GM18520 (cell line): ENCODE measurements around the gene GNB1L.
A peak's percentile ranks its signal among the peaks of the same experiment; 100 is the strongest.
"Not testable (repeated sequence)": the region's sequence is repeated elsewhere in the genome, so short reads cannot be mapped to it uniquely, and the experiment has no call there.

ENCODE experiments used
- ATAC-seq: cut with Tn5 transposase; IDR thresholded peaks from one replicate; pipeline ENCODE4 v1.9.1; 2021; ENCODE audit not compliant: unreplicated experiment

GNB1L gene

GRCh38 chr22:19784384-19785175 is 70.1 kb downstream of the GNB1L start:
- no peak for ATAC-seq

- ATAC-seq, result no peak
These were observed 70.9 kb downstream of the GNB1L start for GRCh38 chr22:19783586-19784383.

- no peak for ATAC-seq
These were observed 72.1 kb downstream of the GNB1L start for GRCh38 chr22:19782533-19782932.

GRCh38 chr22:19779685-19780268 is 74.9 kb downstream of the GNB1L start:
- no peak for ATAC-seq

GRCh38 chr22:19779011-19779421 is 75.7 kb downstream of the GNB1L start:
- no peak for ATAC-seq

GRCh38 chr22:19777192-19777591 is 77.5 kb downstream of the GNB1L start:
- ATAC-seq, result not testable (repeated sequence)

GRCh38 chr22:19776433-19777031 is 78.1 kb downstream of the GNB1L start:
- ATAC-seq, result no peak

- ATAC-seq, result no peak
These were observed 79.0 kb downstream of the GNB1L start for GRCh38 chr22:19775496-19776325.

GRCh38 chr22:19774628-19775027 is 80.0 kb downstream of the GNB1L start:
- no peak for ATAC-seq

GRCh38 chr22:19773470-19774040 is 81.1 kb downstream of the GNB1L start:
- no peak for ATAC-seq

- peak; percentile 56 for ATAC-seq
These were observed 81.8 kb downstream of the GNB1L start for GRCh38 chr22:19772673-19773469.

GRCh38 chr22:19772422-19772672 is 82.3 kb downstream of the GNB1L start:
- no peak for ATAC-seq

- ATAC-seq, result no peak
These were observed 84.1 kb downstream of the GNB1L start for GRCh38 chr22:19770349-19771220.

GRCh38 chr22:19769393-19769715 is 85.3 kb downstream of the GNB1L start:
- ATAC-seq, result no peak

GRCh38 chr22:19767427-19768341 is 87.0 kb downstream of the GNB1L start:
- no peak for ATAC-seq

GRCh38 chr22:19766511-19767426 is 87.9 kb downstream of the GNB1L start:
- ATAC-seq, result no peak

GRCh38 chr22:19766240-19766510 is 88.5 kb downstream of the GNB1L start:
- no peak for ATAC-seq
